NCI-H2107 (cell line): ENCODE results near the gene GUCA2B.

Experiments
- DNase-seq: peaks from one replicate; lab custom pipeline; 2025; lab: John Stamatoyannopoulos, UW

GUCA2B gene

DNA sequence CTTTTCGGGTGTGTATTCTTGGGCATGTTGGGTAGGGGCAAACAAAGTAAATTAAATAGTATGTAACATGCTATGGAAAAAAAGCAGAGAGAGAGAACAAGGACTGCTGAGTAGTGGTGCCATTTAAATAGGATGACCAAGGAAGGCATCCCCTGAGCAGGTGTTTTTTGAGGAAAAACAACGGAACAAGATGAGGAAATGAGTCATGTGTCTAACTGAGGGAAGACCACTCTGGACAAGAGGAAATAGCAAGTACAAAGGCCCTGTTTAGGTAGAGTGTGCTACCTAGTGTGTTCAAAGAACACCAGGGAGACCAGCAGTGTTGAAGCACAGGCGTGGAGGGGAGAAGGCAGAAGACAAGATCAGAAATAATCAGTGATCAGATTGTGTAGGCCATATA lies 31.4 kb downstream of the GUCA2B start:
- no peak for DNase-seq

DNA sequence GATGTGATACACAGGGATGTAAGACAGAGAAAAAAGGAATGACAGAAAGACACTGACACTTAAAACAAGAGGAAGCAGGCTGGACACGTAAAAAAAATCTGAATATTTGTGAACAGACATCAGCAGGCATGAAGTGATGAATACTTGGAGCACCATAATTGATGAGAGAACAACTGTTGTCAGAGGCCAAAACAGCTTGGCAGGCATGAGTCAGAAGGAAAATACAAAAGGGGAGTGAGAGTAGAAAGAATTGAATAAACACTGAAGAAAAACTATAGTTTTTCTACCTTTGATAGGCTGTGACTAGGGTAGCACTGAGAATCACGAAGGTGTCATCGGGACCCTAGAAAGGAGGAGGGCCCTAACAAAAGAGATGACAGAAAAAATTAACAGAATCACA lies 32.9 kb downstream of the GUCA2B start:
- no peak for DNase-seq

DNA sequence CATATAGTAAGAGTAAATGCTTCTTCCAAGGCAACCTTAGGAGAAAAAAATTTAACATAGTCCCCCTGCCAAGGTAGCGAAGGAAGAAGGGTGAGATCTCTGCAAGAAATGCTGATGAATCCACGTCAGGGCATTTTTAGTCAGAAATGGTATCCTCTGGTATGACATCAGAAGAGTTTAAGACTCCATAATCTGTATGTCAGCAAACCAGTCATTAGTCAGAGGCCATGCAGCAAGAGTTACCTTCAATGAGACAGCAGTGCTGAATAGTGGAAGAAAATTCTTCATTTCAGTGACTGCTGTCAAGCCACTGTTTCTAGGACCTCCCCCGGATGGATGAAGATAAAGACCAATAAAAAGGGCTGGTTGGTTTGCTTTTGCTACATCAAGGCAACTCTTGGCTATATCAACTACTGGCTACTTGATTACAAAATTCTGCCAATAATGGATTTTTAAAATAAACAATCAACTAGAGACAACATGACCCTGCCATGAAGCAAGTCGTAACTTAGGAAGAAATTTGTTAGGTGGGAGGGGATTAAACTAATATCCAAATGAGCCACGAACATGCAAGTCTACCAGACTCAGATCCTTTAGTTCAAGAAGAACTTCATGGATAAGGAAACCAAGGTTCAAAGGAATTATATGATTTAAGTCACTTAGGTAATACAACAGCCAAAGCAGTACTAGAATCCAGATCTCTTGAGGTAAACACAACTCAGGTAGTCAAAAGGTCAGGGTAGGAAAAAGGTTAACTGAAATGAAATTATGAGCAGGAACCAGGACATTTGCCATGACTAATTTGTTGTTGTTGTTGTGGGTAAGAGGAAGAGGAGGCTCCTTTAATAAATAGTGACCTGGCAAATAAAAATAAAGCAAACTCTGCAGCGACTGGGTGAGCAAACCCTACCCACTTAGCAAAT lies 37.0 kb downstream of the GUCA2B start:
- DNase-seq = no peak

DNA sequence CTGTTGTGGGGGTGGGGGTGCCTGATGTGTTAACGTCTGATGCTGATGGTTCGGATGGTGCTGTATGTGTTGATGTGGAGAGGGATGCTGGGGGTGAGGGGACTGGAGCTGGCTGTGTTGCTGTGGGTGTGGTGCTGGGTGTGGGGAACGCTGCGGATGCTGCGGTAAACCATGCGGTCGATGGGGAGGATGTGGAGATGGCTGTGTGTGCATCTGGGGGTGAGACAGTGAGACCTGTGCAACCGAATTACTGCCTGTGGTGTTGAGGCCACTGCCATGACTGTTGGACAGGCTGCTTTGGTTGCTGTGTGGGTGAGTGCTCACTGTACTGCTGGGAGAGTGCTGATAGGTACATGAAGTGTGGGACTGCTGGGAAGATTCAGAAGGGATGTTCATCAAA lies 38.1 kb downstream of the GUCA2B start:
- no peak for DNase-seq

DNA sequence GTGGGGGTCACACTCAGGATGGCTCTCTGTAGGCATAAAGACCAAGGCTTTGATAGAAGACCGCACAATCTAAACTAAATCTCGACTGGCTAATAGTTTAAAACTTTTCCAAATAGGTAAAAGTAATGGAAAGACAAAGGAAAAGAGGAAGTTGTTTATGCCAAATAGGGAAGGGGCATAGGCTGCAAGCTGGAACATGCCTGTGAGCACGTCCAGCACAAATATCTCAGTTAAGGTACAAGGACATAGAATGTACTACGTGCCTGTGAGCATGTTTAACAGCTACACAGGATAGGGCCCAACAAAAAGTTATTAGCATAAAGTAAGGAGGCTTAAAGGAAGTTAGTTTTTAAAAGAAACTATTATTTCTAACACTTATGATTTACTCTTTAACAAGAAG lies 38.9 kb downstream of the GUCA2B start:
- DNase-seq = no peak

DNA sequence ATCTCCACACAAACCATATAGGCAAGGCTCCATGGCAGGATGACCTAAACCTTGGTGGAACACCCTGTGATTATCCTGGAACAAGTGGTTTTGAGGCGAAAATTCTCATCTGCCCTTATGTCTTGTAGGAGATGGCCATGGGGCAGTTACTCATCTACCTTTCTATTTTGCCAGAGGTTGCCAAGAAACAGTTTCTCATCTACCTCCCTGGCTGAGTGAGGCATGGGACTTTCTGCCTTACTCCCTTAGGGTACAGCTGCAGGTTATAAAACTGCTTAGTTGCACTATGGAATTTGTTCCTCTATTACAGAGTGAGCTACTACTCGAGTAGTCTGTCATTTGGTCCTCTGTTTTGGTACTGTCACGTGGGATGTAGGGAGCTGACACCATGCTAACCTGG lies 42.6 kb downstream of the GUCA2B start:
- no peak for DNase-seq

DNA sequence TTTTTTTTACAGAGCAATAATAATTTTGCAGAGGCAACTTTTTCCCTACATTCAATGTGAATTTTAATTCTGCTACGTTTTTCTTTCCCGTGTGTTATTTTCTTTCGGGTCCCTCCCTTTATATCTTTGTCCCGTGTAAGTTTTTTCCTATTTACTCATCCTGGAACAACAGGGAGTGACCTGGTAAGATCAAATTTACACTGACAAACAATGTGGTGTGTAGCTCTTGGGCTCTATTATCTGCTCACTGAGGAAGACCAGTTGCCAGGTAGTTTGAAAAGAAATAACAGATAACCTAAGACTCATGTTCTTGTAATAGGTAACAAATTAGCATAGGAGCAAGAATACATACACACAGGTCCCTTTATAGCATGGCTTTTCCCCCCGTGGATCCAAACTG lies 45.0 kb downstream of the GUCA2B start:
- DNase-seq = no peak

DNA sequence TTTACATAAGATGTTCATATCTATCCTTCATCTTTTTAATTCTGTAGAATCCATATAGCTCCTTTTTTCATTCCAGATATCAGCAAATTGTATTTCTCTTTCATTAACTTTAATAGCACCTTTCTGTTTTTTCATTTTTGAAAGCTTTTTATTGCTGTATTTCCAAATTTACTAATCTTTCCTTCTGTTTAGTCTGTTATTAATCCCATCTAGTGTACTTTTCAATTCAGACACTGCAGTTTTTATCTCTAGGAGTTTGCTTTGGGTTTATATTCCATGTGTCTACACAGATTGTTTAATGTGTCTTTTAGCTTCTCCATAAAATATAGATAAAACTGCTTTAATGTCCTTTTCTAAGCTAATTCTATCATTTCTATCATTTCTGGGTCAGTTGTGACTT lies 48.8 kb downstream of the GUCA2B start:
- DNase-seq = no peak
